DMS 273 treated with DMSO at 0.1 percent for 48 hours (cell line): ENCODE data around the gene RFNG.

Source experiments
- DNase-seq: peaks from one replicate; lab custom pipeline; 2025; lab: John Stamatoyannopoulos, UW

The RFNG gene

GRCh38 chr17:82013772-82014321 is 37.8 kb downstream of the RFNG start:
- no peak for DNase-seq

GRCh38 chr17:82013341-82013740 is 38.3 kb downstream of the RFNG start:
- no peak for DNase-seq

GRCh38 chr17:82012640-82013295 is 38.8 kb downstream of the RFNG start:
- no peak for DNase-seq

- no peak for DNase-seq
Measured at GRCh38 chr17:82012261-82012639, 39.4 kb downstream of the RFNG start.

GRCh38 chr17:82011617-82012187 is 39.9 kb downstream of the RFNG start:
- no peak for DNase-seq

GRCh38 chr17:82010575-82011525 is 40.8 kb downstream of the RFNG start:
- DNase-seq: no peak

- DNase-seq: no peak
Measured at GRCh38 chr17:82009413-82009812, 42.2 kb downstream of the RFNG start.

GRCh38 chr17:82008941-82009405 is 42.6 kb downstream of the RFNG start:
- no peak for DNase-seq

- DNase-seq: no peak
Measured at GRCh38 chr17:82008258-82008940, 43.2 kb downstream of the RFNG start.

GRCh38 chr17:82007495-82008257 is 43.9 kb downstream of the RFNG start:
- no peak for DNase-seq

- DNase-seq: no peak
Measured at GRCh38 chr17:82007228-82007494, 44.5 kb downstream of the RFNG start.

- DNase-seq: no peak
Measured at GRCh38 chr17:82006468-82007227, 45.0 kb downstream of the RFNG start.

- DNase-seq: no peak
Measured at GRCh38 chr17:82005701-82006348, 45.8 kb downstream of the RFNG start.

GRCh38 chr17:82004517-82005455 is 46.8 kb downstream of the RFNG start:
- no peak for DNase-seq

- DNase-seq: no peak
Measured at GRCh38 chr17:82003411-82004381, 47.9 kb downstream of the RFNG start.

GRCh38 chr17:82001571-82002056 is 50.0 kb downstream of the RFNG start:
- DNase-seq: no peak

GRCh38 chr17:82000803-82001570 is 50.6 kb downstream of the RFNG start:
- DNase-seq: no peak
